Activated CD4-positive, CD25-positive, alpha-beta regulatory T cell treated with anti-CD3 and anti-CD28 coated beads, Interleukin-2, amount 50 U/mL, for 16 hours (primary cell): ENCODE measurements around the gene PTPN20.
"Not testable (repeated sequence)": the region's sequence is repeated elsewhere in the genome, so short reads cannot be mapped to it uniquely, and the experiment has no call there.

ENCODE experiments used
- DNase-seq: peaks from one replicate; pipeline ENCODE4 v3.0.0-alpha.2; 2020; ENCODE audit warnings: low read depth, low spot score

The PTPN20 gene, protein sequence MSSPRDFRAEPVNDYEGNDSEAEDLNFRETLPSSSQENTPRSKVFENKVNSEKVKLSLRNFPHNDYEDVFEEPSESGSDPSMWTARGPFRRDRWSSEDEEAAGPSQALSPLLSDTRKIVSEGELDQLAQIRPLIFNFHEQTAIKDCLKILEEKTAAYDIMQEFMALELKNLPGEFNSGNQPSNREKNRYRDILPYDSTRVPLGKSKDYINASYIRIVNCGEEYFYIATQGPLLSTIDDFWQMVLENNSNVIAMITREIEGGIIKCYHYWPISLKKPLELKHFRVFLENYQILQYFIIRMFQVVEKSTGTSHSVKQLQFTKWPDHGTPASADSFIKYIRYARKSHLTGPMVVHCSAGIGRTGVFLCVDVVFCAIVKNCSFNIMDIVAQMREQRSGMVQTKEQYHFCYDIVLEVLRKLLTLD

DNA sequence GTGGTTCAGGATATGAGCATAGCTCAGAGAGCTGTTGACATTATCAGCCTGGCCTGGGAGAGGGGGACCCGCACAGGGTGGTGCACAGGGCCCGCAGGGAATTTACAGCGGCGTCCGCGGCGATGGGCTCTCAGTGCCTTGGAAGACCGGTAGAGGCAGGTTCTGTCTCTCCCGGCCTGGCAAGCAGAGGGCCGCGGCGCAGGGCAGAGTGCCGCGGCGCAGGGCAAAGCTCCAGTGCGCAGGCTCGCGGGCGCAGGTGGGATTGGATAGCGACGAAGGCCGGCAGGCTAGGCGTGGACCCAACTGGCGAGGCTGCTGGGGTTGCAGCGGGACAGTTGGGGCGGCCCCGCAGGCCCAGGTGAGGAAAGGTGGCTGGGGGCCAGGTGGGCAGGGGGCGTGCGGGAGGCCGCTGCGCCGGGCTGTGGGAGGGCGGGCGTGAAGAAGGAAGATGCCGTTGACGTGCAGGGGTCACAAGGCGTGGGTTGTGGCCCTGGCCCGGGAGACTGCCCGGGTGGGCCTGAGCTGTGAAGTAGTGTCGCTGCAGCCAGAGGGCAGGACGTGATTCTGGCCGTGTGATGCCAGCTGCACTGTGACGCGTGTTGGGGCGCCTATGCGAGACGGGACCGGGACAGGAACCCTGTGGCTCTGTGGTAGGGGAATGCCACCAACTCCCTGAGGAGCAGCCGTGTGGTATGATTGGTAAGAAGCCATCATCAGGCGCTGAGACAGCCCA lies at the start of gene PTPN20:
Gene PTPN20 (plus strand): TSS at position 285 of the 733 bp plus-strand sequence. CDS start 21,072 bp downstream, outside the sequence.
- DNase-seq = not testable (repeated sequence)

- DNase-seq = not testable (repeated sequence)
Observed at GRCh38 chr10:46869716-46870115, 41.5 kb upstream of the PTPN20 start.

DNA sequence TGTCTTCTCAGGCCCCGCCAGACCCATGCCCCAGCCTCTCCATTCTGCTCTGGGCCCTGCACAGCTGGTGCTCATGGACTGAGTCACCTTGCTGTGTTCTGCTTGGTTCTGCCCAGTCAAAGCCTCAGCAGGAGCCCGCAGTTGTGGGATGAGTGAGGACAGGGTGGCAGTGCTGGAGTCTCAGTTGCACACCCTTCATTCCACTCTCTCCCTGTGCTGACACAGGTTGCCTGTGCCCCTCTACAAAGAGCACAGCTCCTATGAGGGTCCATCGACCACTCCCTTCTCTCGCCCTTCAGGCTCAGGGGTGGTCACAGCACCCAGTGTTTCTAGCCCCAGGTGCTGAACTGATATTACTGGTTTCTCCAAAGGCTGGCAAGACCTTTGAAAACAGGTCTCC lies 39.6 kb upstream of the PTPN20 start:
- DNase-seq = not testable (repeated sequence)

DNA sequence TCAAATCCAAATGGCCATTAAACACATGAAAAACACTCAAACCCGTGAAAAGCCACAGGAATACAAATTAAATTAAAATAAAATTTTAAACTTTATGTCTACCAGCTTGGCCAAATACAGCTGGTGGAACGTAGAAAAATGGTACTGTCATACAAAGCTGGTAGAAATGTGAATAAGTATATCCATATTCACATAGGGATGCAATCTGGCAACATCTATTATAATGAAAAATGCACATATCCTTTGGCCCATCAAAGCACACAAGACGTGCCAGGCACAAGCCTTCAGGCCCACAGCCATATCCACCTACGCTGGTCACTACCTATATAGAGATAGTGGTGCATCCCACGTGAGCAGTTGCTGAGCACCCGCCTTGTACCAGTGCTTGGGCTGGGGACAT lies 35.9 kb upstream of the PTPN20 start:
- DNase-seq = not testable (repeated sequence)

- not testable (repeated sequence) for DNase-seq
Observed at GRCh38 chr10:46876773-46877172, 34.5 kb upstream of the PTPN20 start.

DNA sequence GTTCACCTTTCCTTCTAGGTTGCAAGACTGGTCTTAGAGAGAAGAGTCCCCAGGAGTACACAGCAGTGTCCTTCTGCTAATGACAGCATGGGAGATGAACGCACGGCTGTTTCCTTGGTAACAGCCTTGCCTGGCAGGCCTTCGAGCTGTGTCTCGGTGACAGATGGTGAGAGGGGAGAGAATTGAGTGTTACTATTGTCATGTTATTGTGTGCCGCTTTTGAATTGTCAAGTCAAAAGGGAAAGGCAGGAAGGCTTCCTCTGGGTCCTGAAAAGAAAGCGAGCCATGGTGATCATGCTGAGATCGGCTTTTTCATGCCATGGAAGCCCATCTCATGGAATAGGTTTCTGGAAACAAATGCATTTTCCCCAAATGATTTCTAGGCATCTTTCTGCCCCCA lies 32.5 kb upstream of the PTPN20 start:
- DNase-seq = not testable (repeated sequence)

DNA sequence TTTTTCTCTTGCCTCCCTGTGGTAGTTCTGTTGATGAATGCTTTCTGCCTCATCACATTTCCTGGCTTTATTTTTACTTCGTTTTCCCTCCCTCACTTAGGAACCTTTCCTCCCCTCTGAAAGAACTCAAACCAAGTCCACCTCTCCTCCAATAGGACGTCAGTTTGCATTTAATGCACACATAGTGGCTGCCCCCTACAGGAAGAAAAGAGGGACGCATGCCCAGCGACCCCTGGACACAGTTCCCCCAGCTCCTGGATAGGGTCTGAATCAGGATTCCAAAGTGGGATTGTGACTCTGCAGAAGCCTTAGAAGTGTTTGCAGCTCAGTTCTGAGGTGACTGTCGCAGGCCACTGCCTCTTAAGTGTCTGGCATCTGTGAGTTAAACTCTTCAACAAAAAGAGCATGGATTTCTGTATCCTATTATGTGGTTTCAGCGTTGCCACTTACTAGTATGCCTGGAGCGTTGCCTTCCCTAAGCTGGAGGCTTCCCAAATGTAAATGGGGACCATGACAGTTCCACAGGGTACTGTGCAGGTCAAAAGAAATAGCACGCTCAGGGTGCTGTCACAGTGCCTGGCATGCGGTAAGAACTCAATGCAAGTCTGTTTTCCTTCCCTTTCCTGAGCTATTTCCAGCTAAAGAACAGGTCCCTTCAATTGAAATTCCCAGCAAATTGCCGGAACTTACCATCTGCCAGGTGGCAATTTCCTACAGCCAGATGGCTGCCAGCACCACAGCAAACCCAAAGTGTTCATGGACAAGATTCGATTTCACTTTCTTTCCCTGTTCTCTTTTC lies 20.2 kb upstream of the PTPN20 start:
- DNase-seq = not testable (repeated sequence)

DNA sequence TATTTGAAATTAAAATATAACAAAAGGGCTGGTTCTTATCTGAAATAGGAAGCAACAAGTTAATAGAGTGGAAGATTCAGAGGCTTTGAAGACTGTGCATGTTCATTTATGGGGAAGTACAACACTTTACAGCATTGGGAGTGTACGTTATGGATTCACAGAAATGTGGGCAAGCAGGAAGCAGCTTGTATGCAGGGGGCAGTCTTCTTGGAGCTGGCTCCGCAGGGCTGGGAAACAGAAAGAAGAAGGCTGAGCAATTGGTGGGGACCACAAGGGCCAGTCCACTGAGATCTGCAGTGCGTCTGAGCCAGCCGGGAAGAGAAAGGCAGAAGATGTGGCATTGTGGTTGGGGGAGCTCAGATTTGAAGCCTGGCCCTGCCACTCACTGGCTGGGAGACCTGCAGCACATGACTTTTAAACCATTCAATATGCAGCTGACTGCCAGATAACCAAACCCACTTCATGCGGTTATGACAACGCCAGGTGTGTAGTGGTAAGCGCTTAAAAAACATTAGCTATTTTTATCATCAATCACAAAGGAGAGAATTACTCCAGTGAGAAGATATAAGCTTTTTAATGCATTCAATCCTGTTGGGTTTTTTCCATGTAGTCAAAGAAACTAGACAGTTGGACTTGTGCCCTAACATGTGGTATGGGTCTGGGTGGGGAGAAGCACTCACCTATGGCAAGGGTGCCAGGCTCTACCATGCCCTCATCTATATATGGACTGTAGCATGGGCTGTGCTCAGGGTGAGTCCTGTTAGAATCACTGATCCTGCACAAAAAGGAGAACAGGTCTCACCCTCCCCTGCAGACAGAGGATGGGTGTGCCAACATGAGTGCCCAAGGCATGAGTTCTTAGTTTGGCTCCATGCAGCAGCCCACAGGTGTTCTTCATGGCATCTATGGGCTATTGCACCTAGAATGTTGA lies 14.2 kb upstream of the PTPN20 start:
- DNase-seq = not testable (repeated sequence)

GRCh38 chr10:46901247-46901646 lies 10.0 kb upstream of the PTPN20 start:
- not testable (repeated sequence) for DNase-seq

- not testable (repeated sequence) for DNase-seq
Observed at GRCh38 chr10:46903874-46904273, 7.4 kb upstream of the PTPN20 start.

GRCh38 chr10:46906359-46906758 lies 4.9 kb upstream of the PTPN20 start:
- DNase-seq = not testable (repeated sequence)

- not testable (repeated sequence) for DNase-seq
Observed at GRCh38 chr10:46907185-46908117, 3.8 kb upstream of the PTPN20 start.

DNA sequence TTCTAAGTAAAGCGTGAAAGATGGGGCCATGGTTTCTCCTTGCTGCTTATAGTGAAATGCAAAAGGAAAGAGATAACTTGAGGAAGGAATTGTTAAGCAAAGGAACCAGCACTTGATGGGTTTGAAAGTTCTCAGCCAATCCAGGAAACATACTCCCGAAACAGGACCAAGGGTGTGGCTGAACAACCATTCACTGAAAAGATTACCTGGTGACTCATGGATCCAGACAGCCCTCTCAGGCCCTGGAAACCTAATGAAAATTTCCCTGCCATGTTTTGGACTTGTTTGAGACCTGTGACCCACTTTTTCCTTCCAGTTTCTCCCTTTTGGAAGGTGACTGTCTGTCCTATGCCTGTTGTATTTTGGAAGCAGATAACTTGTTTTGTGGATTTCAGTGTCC lies 11.3 kb downstream of the PTPN20 start:
- not testable (repeated sequence) for DNase-seq

DNA sequence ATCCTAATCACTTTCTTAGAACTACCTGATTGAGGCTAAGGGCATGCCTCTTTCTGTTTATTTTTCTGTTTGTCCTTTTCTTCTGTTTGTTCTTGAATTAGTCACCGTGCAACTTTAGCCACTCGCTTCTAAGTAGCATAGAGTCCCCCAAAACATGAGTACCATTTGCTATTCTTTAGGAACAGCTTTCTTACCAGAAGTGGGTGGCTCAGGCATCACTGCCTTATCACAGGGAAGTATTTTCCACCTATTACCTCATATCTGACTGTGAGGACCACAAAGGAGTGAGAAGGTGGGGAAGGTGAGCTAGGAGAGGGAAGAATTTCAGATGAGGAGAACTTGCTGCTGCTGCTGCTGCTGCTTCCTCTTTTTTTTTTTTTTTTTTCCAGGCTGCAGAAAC lies 13.9 kb downstream of the PTPN20 start:
- not testable (repeated sequence) for DNase-seq

- DNase-seq = not testable (repeated sequence)
Observed at GRCh38 chr10:46925853-46926252, 14.6 kb downstream of the PTPN20 start.

GRCh38 chr10:46928810-46929209 lies 17.6 kb downstream of the PTPN20 start:
- DNase-seq = not testable (repeated sequence)

GRCh38 chr10:46932383-46932782 lies 21.2 kb downstream of the PTPN20 start:
- DNase-seq = not testable (repeated sequence)

- not testable (repeated sequence) for DNase-seq
Observed at GRCh38 chr10:46941091-46941490, 29.9 kb downstream of the PTPN20 start.
